H1 (cell line): ENCODE data around the gene TPBGL. TPM values are rescaled to one million over a fixed set of nuclear protein-coding genes. Genes with fewer than 3 reads are reported as not detected.

Source experiments
- CTCF ChIA-PET: fragments of 300-600 bp; sonication (Branson Sonifier 250); formaldehyde crosslinking; loops from one replicate; lab custom pipeline; 2021; ENCODE audit not compliant: partially characterized antibody; lab: Charles Lee
- POLR2A ChIA-PET: fragments of 300-600 bp; sonication (Branson Sonifier 250); formaldehyde crosslinking; loops from one replicate; lab custom pipeline; 2021; ENCODE audit warnings: inconsistent platforms; ENCODE audit not compliant: partially characterized antibody; lab: Charles Lee
- DNase-seq, 2 experiments: peaks; one replicate each; pipeline versions ENCODE4 v3.0.0 to v3.0.0-alpha.2; 2010 to 2022; ENCODE audit warnings: low spot score in 2 of 2, low read depth in 1 of 2, mixed read lengths in 1 of 2
- FAIRE-seq: peaks from 2 replicates; lab custom pipeline; 2011; peaks lifted over from hg19 to GRCh38; lab: Jason Lieb, UNC
- H2AFZ ChIP-seq: 2 replicates; pipeline ENCODE4 v1.8.1; 2012; ENCODE audit warnings: low read length, inconsistent platforms
- H2AK5ac ChIP-seq: 2 replicates; pipeline ENCODE4 v1.6.1; 2013; ENCODE audit warnings: low read depth, low read length
- H2BK120ac ChIP-seq: replicated peaks from 2 replicates; pipeline ENCODE3; 2013; ENCODE audit warnings: low read depth, low read length, inconsistent platforms
- H2BK12ac ChIP-seq: 2 replicates; pipeline ENCODE4 v1.6.1; 2013; ENCODE audit warnings: low read depth, low read length
- H2BK15ac ChIP-seq: 2 replicates; pipeline ENCODE4 v1.6.1; 2013; ENCODE audit warnings: low read length
- H2BK20ac ChIP-seq: 2 replicates; pipeline ENCODE4 v1.6.1; 2013; ENCODE audit warnings: low read length
- H2BK5ac ChIP-seq: 2 replicates; pipeline ENCODE4 v1.6.1; 2013; ENCODE audit warnings: low read depth, low read length
- H3K14ac ChIP-seq: 2 replicates; pipeline ENCODE4 v1.6.1; 2013; ENCODE audit warnings: inconsistent platforms; ENCODE audit not compliant: insufficient read length
- H3K18ac ChIP-seq: 2 replicates; pipeline ENCODE4 v1.6.1; 2013; ENCODE audit warnings: low read length; ENCODE audit errors: extremely low read depth
- H3K23ac ChIP-seq: 2 replicates; pipeline ENCODE4 v1.6.1; 2013; ENCODE audit warnings: inconsistent platforms; ENCODE audit not compliant: insufficient read length
- H3K23me2 ChIP-seq: 2 replicates; pipeline ENCODE4 v1.6.1; 2013; ENCODE audit warnings: low read depth, low read length
- H3K27ac ChIP-seq: 2 replicates; pipeline ENCODE4 v1.6.1; 2011; ENCODE audit warnings: low read depth, low read length, inconsistent platforms
- H3K27me3 ChIP-seq, 4 experiments: replicated peaks in 1 of 4; 1 replicate in 1 of 4; 2 replicates in 3 of 4; pipeline versions ENCODE4 v1.6.1 to v1.8.1; 2011 to 2013; ENCODE audit warnings: low read length in 3 of 4, mild to moderate bottlenecking in 3 of 4, inconsistent platforms in 2 of 4, mixed read lengths in 2 of 4, moderate library complexity in 1 of 4; ENCODE audit not compliant: control insufficient read depth in 3 of 4, insufficient read depth in 3 of 4; ENCODE audit errors: extremely low read depth in 1 of 4
- H3K36me3 ChIP-seq, 4 experiments: 2 replicates each; pipeline versions ENCODE4 v1.6.1 to v1.8.1; 2011 to 2013; ENCODE audit warnings: mild to moderate bottlenecking in 4 of 4, low read length in 3 of 4, moderate library complexity in 2 of 4, control low read depth in 1 of 4, inconsistent platforms in 1 of 4; ENCODE audit not compliant: insufficient read depth in 4 of 4, control insufficient read depth in 2 of 4
- H3K4ac ChIP-seq: replicated peaks from 2 replicates; pipeline ENCODE3; 2013; ENCODE audit warnings: low read length, low read depth, mixed read lengths, inconsistent platforms; ENCODE audit not compliant: insufficient read length
- H3K4me1 ChIP-seq, 4 experiments: replicated peaks in 1 of 4; 1 replicate in 1 of 4; 2 replicates in 3 of 4; pipeline versions ENCODE4 v1.6.1 to v1.8.1; 2011 to 2013; ENCODE audit warnings: low read length in 3 of 4, inconsistent platforms in 2 of 4, mixed read lengths in 1 of 4; ENCODE audit not compliant: insufficient read depth in 4 of 4, control insufficient read depth in 3 of 4
- H3K4me2 ChIP-seq, 2 experiments: 2 replicates each; pipeline versions ENCODE4 v1.6.1 to v1.8.1; 2011 to 2013; ENCODE audit warnings: low read depth in 2 of 2, low read length in 2 of 2, control low read depth in 1 of 2, inconsistent platforms in 1 of 2, mild to moderate bottlenecking in 1 of 2; ENCODE audit not compliant: insufficient read depth in 1 of 2
- H3K4me3 ChIP-seq, 4 experiments: fragments of 200-600, 300-600 bp in 1 of 4; sonication (generic), shearing (Covaris generic), sonication (Bioruptor Twin) in 1 of 4; 2 replicates each; pipeline versions ENCODE4 v1.5.1 to v1.8.1; 2011 to 2016; ENCODE audit warnings: low read length in 4 of 4, low read depth in 3 of 4, control low read depth in 2 of 4, inconsistent platforms in 2 of 4, mild to moderate bottlenecking in 2 of 4, mixed read lengths in 1 of 4, moderate library complexity in 1 of 4; ENCODE audit not compliant: insufficient read depth in 2 of 4; ENCODE audit errors: extremely low read depth in 1 of 4
- H3K56ac ChIP-seq: replicated peaks from 2 replicates; pipeline ENCODE3; 2013; ENCODE audit warnings: low read depth, mild to moderate bottlenecking, mixed read lengths, low read length, inconsistent platforms; ENCODE audit not compliant: insufficient read length
- H3K79me1 ChIP-seq: 2 replicates; pipeline ENCODE4 v1.6.1; 2013; ENCODE audit warnings: low read depth, low read length, control low read depth
- H3K79me2 ChIP-seq, 2 experiments: 2 replicates each; pipeline versions ENCODE4 v1.6.1 to v1.8.1; 2012 to 2013; ENCODE audit warnings: low read length in 2 of 2, mild to moderate bottlenecking in 2 of 2, inconsistent platforms in 1 of 2; ENCODE audit not compliant: insufficient read depth in 2 of 2, control insufficient read depth in 1 of 2
- H3K9ac ChIP-seq, 4 experiments: replicated peaks in 1 of 4; 1 replicate in 1 of 4; 2 replicates in 3 of 4; pipeline versions ENCODE4 v1.6.1 to v1.8.1; 2011 to 2013; ENCODE audit warnings: low read depth in 3 of 4, low read length in 3 of 4, control low read depth in 2 of 4, mild to moderate bottlenecking in 2 of 4, moderate library complexity in 2 of 4, inconsistent platforms in 1 of 4; ENCODE audit errors: extremely low read depth in 1 of 4
- H3K9me3 ChIP-seq, 2 experiments: 2 replicates each; pipeline versions ENCODE4 v1.6.1 to v1.8.1; 2012 to 2013; ENCODE audit warnings: mild to moderate bottlenecking in 2 of 2, moderate library complexity in 2 of 2, control low read depth in 1 of 2, inconsistent platforms in 1 of 2, low read depth in 1 of 2, low read length in 1 of 2, mixed read lengths in 1 of 2; ENCODE audit not compliant: insufficient read depth in 2 of 2
- H4K20me1 ChIP-seq, 2 experiments: replicated peaks in 1 of 2; 2 replicates each; pipeline versions ENCODE3 to v1.8.1; 2011 to 2013; ENCODE audit warnings: inconsistent platforms in 2 of 2, low read length in 2 of 2, mild to moderate bottlenecking in 1 of 2; ENCODE audit not compliant: insufficient read depth in 2 of 2, control insufficient read depth in 1 of 2
- H4K5ac ChIP-seq: 2 replicates; pipeline ENCODE4 v1.6.1; 2013; ENCODE audit warnings: low read length, low read depth, mixed read lengths, inconsistent platforms; ENCODE audit not compliant: insufficient read length
- H4K8ac ChIP-seq: 2 replicates; pipeline ENCODE4 v1.8.0; 2013; ENCODE audit warnings: mild to moderate bottlenecking, moderate library complexity, low read length, inconsistent platforms; ENCODE audit not compliant: insufficient read depth; ENCODE audit errors: extremely low read depth
- H4K91ac ChIP-seq: replicated peaks from 2 replicates; pipeline ENCODE3; 2013; ENCODE audit warnings: low read length, mixed read lengths, inconsistent platforms; ENCODE audit not compliant: insufficient read length
- BRCA1 ChIP-seq: IDR thresholded peaks from 2 replicates; pipeline ENCODE4 v1.6.1; 2012; ENCODE audit warnings: low read depth, low read length, improper control_type of control experiment
- HDAC6 ChIP-seq: IDR thresholded peaks from one replicate; pipeline ENCODE4 v1.7.1; 2012; ENCODE audit warnings: low read depth, mild to moderate bottlenecking, inconsistent platforms, low read length, moderate library complexity
- JUN ChIP-seq: IDR thresholded peaks from 2 replicates; pipeline ENCODE4 v1.6.1; 2011; ENCODE audit warnings: low read depth, mild to moderate bottlenecking, improper control_type of control experiment, low read length
- SIX5 ChIP-seq: IDR thresholded peaks from 2 replicates; pipeline ENCODE4 v1.6.1; 2011; ENCODE audit warnings: mild to moderate bottlenecking, low read depth, low read length
- SUZ12 ChIP-seq: fragments of 200-600 bp; sonication (generic); IDR thresholded peaks from 2 replicates; pipeline ENCODE4 v1.6.1; 2012; ENCODE audit warnings: mild to moderate bottlenecking, inconsistent platforms, low read length, moderate library complexity, mixed read lengths
- TAF1 ChIP-seq: IDR thresholded peaks from 2 replicates; pipeline ENCODE4 v1.6.1; 2011; ENCODE audit warnings: mild to moderate bottlenecking, low read depth, low read length
- TEAD4 ChIP-seq: IDR thresholded peaks from 2 replicates; pipeline ENCODE4 v1.6.1; 2012; ENCODE audit warnings: low read depth, low read length, inconsistent platforms, mixed read lengths
- ZNF274 ChIP-seq: IDR thresholded peaks from 2 replicates; pipeline ENCODE4 v1.7.0; 2012; ENCODE audit warnings: low read length, borderline replicate concordance; ENCODE audit errors: extremely low read depth
- WGBS, 2 experiments: shearing (Covaris generic) in 1 of 2; methylation state at CpG; one replicate each; pipeline versions ENCODE4 v1.1.6 to v1.1.7; 2013 to 2015; ENCODE audit warnings: low lambda C conversion rate in 2 of 2, mixed read lengths in 2 of 2, inconsistent platforms in 1 of 2, low coverage in 1 of 2, missing lambda C conversion rate in 1 of 2; ENCODE audit not compliant: insufficient replicate concordance in 2 of 2, insufficient coverage in 1 of 2, insufficient read length in 1 of 2; ENCODE audit errors: extremely low coverage in 1 of 2, missing lambda C conversion rate in 1 of 2; 5-methylcytosine and 5-hydroxymethylcytosine counted together
- polyA plus RNA-seq, 7 experiments: library from polyadenylated mRNA; depleted of rRNA in 3 of 7; stranded (reverse) in 5 of 7; unstranded in 2 of 7; fragments of >200 nt in 5 of 7; fragments of 200-250 nt in 2 of 7; gene quantifications; 1 replicate in 5 of 7; 2 replicates in 1 of 7; 4 replicates in 1 of 7; pipeline versions ENCODE4 v1.2.1 to v1.2.3, GENCODE V29; 2011 to 2013; ENCODE audit warnings: missing spikeins in 2 of 7, mixed read lengths in 2 of 7
- total RNA-seq: library from RNA; stranded (reverse); fragmentation: NEBNext Ultra II Directional; extraction: Animal tissue kit (Norgen Biotek cat#: 25700); gene quantifications from 2 replicates; pipeline ENCODE4 v1.2.1, GENCODE V29; 2021
- TF ChIP-seq, protein P1 (sequence below): IDR thresholded peaks from 2 replicates; pipeline ENCODE4 v1.6.1; 2011; ENCODE audit warnings: low read depth, mild to moderate bottlenecking, low read length; ENCODE audit not compliant: insufficient read depth
- TF ChIP-seq, protein P2 (sequence below): IDR thresholded peaks from 2 replicates; pipeline ENCODE4 v1.6.1; 2011; ENCODE audit warnings: low read length, improper control_type of control experiment

TPBGL gene
- total and polyA plus RNA-seq, 2 of the 8 experiments (the other 6 are each of a cell fraction or from before 2014, with no cell fraction given), result 0.26 to 0.37 TPM

DNA sequence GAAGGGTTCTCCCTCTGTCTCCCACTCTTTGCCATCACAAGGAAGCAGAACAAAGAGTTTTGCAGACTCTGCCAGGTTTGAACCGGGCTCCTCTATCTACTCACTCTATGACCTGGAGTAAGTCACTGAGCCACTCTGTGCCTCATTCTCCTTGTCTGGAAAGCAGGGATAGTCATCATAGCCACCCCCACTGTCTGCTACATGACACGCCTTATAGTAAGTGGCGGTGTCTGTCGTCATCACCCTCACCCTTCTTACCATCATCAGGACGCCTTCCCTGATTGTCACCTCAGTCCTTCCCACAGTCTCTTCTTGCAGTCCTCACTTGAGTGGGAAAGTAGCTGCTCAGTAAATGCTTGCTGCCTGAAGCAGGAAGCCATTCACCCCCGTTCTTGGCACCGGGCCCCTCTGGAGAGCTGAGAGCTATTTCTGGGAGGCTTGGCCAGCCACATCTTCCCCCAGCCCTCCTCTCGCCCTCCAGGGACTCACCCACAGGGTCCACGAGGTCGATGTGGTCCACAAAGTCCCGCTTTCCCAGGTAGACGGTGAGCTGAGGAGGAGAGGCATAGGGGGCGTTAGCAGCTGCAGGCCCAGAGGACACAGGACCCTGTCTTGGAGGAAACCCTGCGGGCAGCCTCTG, 46.4 kb downstream of the TPBGL start:
- no peak for DNase-seq
- CTCF ChIA-PET, result interaction anchor here (0.5 to 18.0 kb wide), 8 partner anchors 9 to 158 kb away, joined by 3 to 327 read pairs (median 4); partner anchors contain the start of gene TPBGL
- 86% methylated on average over 14 of the region's 14 CpGs; no CpG with 5 or more reads in 1 of the 2 experiments for WGBS, 2 experiments

More for the DNA sequence above, 46.4 kb downstream of the TPBGL start:
- Histone ChIP-seq H3K79me1 (no peaks in the 10 kb centered on the region), H3K36me3 (no peaks in the 10 kb centered on the region), H3K23me2 (no peaks in the 10 kb centered on the region), H4K8ac (no peak overlapping the region), H3K4me1 (peaks cover 0 to 6% (median 0%) of the 10 kb centered on the region in 4 experiments; a peak in 1 of 7 replicates), H2BK5ac (no peak overlapping the region), H3K4ac (no peak overlapping the region), H2AK5ac (no peak overlapping the region), H2BK20ac (no peak overlapping the region), H3K9ac (no peak overlapping the region; a peak in 1 of 7 replicates), H2BK120ac (no peak overlapping the region), H4K91ac (no peak overlapping the region), H2BK12ac (no peak overlapping the region), H3K18ac (no peak overlapping the region; the same call in 1 of the 2 replicates), H2AFZ (no peak overlapping the region), H3K56ac (no peak overlapping the region), H3K27me3 (no peaks in the 10 kb centered on the region), H3K27ac (no peak overlapping the region), H4K20me1 (peaks cover 0 to 2% of the 10 kb centered on the region in 2 experiments), H3K9me3 (no peaks in the 10 kb centered on the region), H3K4me2 (no peak overlapping the region), H3K4me3 (no peak overlapping the region), H3K14ac (no peak overlapping the region), H3K79me2 (no peaks in the 10 kb centered on the region), H4K5ac (no peak overlapping the region), H3K23ac (no peak overlapping the region), H2BK15ac (no peak overlapping the region)
- POLR2A ChIA-PET, result interaction anchor here (0.8 to 1.0 kb wide), 2 partner anchors 63 to 120 kb away, joined by 3 read pairs; no protein-coding TSS in a partner anchor
- FAIRE-seq, result no peak
- no peak for TF ChIP-seq SIX5
- TF ChIP-seq JUN, result no peak
- no peak for TF ChIP-seq BRCA1
- TF ChIP-seq, protein P1, sequence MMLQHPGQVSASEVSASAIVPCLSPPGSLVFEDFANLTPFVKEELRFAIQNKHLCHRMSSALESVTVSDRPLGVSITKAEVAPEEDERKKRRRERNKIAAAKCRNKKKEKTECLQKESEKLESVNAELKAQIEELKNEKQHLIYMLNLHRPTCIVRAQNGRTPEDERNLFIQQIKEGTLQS, result no peak
- TF ChIP-seq TAF1, result no peak
- TF ChIP-seq TEAD4, result no peak
- TF ChIP-seq ZNF274, result no peak
- TF ChIP-seq, protein P2, sequence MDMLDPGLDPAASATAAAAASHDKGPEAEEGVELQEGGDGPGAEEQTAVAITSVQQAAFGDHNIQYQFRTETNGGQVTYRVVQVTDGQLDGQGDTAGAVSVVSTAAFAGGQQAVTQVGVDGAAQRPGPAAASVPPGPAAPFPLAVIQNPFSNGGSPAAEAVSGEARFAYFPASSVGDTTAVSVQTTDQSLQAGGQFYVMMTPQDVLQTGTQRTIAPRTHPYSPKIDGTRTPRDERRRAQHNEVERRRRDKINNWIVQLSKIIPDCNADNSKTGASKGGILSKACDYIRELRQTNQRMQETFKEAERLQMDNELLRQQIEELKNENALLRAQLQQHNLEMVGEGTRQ, result no peak
- no peak for TF ChIP-seq HDAC6
- TF ChIP-seq SUZ12, result no peak
